Measurements from ENCODE around the gene VEZT. TPM values are rescaled to one million over a fixed set of nuclear protein-coding genes. Genes with fewer than 3 reads are reported as not detected.

VEZT gene
- polyA plus RNA-seq, 1 donor from 2014 or later: 219 TPM

DNA sequence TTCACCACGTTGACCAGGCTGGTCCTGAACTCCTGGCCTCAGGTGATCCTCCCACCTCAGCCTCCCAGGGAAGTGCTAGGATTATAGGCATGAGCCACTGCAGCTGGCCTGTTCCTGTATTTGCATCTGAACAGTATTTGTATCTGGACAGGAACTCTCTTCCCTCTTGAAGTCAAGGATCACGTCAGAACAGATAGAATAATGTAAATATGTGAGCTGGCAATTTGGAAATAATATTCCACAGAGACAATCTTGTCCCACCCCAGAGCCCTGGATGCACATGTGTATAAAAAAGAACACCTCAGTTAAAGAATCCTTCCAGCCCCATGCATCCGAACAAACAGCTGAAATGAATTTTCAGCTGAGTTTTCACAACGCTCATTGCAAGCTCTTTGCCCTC is 118.3 kb downstream of the VEZT start:
- H2AFZ ChIP-seq (ENCODE audit: low read depth, low read length): peak overlapping the region; percentile 41
- peak overlapping the region; percentile 29 for H3K4me3 ChIP-seq (ENCODE audit: low read length)
- peak overlapping the region; percentile 58 for H3K9ac ChIP-seq (ENCODE audit: low read length)

DNA sequence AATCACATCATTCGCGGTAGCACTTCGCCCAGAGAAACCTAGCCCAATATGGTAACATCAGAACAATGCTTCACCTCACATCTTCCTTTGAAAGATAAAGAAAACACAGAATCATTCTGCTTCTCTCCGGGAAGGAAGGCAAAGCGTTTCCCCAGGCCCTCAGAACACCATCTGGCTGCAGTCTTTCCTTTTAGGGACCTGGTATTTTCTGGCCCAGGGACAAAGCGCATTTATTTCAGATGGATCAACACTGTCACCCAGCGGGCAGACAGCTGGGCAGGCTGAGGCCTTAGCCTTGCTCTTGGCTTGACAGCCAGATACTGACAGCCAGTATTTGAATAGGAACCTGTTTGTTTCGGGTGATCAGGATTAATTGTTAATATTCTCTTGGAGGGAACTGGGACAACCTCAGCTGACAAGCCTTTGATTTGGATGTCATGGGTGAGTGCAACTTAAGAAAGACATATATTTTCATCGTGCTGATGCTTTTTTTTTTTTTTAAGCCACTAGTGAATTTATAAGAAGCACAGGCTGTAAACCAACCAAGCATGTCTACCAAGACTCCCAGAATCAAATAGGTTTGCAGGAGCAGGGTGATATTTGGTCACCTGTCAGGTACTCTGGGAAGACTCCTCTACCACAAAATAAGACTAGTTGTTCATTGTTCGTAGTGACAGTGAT is 118.9 kb downstream of the VEZT start:
- Histone ChIP-seq H3K27ac (ENCODE audit: low read length) (peak overlapping the region; percentile 79), H3K4me2 (ENCODE audit: low read length) (peak overlapping the region; percentile 13), H3K9me2 (ENCODE audit: insufficient read depth, low read length) (no peaks in the 10 kb centered on the region), H3F3A (ENCODE audit: insufficient read depth, low read length, poor library complexity, severe bottlenecking) (no peaks in the 10 kb centered on the region), H2AFZ (ENCODE audit: low read depth, low read length) (peak overlapping the region; percentile 41), H4K20me1 (ENCODE audit: insufficient read depth) (no peaks in the 10 kb centered on the region), H3K9me3 (ENCODE audit: low read length) (no peaks in the 10 kb centered on the region), H3K27me3 (ENCODE audit: insufficient read depth, low read depth, low read length) (no peaks in the 10 kb centered on the region), H3K36me3 (ENCODE audit: insufficient read depth, low read length) (no peaks in the 10 kb centered on the region), H3K9ac (ENCODE audit: low read length) (peak overlapping the region; percentile 58), H3K79me2 (replicated peaks; ENCODE audit: insufficient read depth, low read length) (no peaks in the 10 kb centered on the region), H3K4me3 (ENCODE audit: low read length) (peak overlapping the region; percentile 29)
- TF ChIP-seq RAD21 (conservative IDR thresholded peaks at IDR 0.05) (peak; percentile 86), SMC3 (conservative IDR thresholded peaks at IDR 0.05; ENCODE audit: poor library complexity) (peak; percentile 75), EZH2 (IDR thresholded peaks at IDR 0.05; ENCODE audit: borderline replicate concordance, insufficient read depth, low read length, poor library complexity, severe bottlenecking) (no peak), EP300 (conservative IDR thresholded peaks at IDR 0.05; ENCODE audit: poor library complexity, severe bottlenecking) (peak; percentile 55), REST (IDR thresholded peaks at IDR 0.05; ENCODE audit: borderline replicate concordance) (no peak), TAF1 (IDR thresholded peaks at IDR 0.05; ENCODE audit: low read depth) (no peak), MXI1 (conservative IDR thresholded peaks at IDR 0.05; ENCODE audit: poor library complexity, severe bottlenecking) (no peak), POLR2AphosphoS5 (IDR thresholded peaks at IDR 0.05) (peak; percentile 55)

More for the DNA sequence above, 118.3 kb downstream of the VEZT start:
- Histone ChIP-seq H3F3A (ENCODE audit: insufficient read depth, low read length, poor library complexity, severe bottlenecking) (no peaks in the 10 kb centered on the region), H4K20me1 (ENCODE audit: insufficient read depth) (no peaks in the 10 kb centered on the region), H3K79me2 (replicated peaks; ENCODE audit: insufficient read depth, low read length) (no peaks in the 10 kb centered on the region), H3K4me2 (ENCODE audit: low read length) (no peak overlapping the region), H3K27ac (ENCODE audit: low read length) (peak overlapping the region; percentile 79), H3K9me3 (ENCODE audit: low read length) (no peaks in the 10 kb centered on the region), H3K9me2 (ENCODE audit: insufficient read depth, low read length) (no peaks in the 10 kb centered on the region), H3K27me3 (ENCODE audit: insufficient read depth, low read depth, low read length) (no peaks in the 10 kb centered on the region), H3K36me3 (ENCODE audit: insufficient read depth, low read length) (no peaks in the 10 kb centered on the region)
- TF ChIP-seq CTCF (IDR thresholded peaks at IDR 0.05; ENCODE audit: poor library complexity, severe bottlenecking) (no peak), TAF1 (IDR thresholded peaks at IDR 0.05; ENCODE audit: low read depth) (no peak), SMC3 (conservative IDR thresholded peaks at IDR 0.05; ENCODE audit: poor library complexity) (no peak), EP300 (conservative IDR thresholded peaks at IDR 0.05; ENCODE audit: poor library complexity, severe bottlenecking) (no peak), EZH2 (IDR thresholded peaks at IDR 0.05; ENCODE audit: borderline replicate concordance, insufficient read depth, low read length, poor library complexity, severe bottlenecking) (no peak), POLR2AphosphoS5 (IDR thresholded peaks at IDR 0.05) (no peak), REST (IDR thresholded peaks at IDR 0.05; ENCODE audit: borderline replicate concordance) (no peak), MXI1 (conservative IDR thresholded peaks at IDR 0.05; ENCODE audit: poor library complexity, severe bottlenecking) (no peak), RAD21 (conservative IDR thresholded peaks at IDR 0.05) (no peak)
